Bronchial epithelial cell (primary cell): ENCODE measurements around the gene GCLC. TPM values are rescaled to one million over a fixed set of nuclear protein-coding genes. Genes with fewer than 3 reads are reported as not detected.
"Not testable (repeated sequence)": the region's sequence is repeated elsewhere in the genome, so short reads cannot be mapped to it uniquely, and the experiment has no call there.

Experiments
- DNase-seq: peaks from one replicate; pipeline ENCODE4 v3.0.0-alpha.2; 2010; ENCODE audit warnings: low read depth
- FAIRE-seq: peaks from 2 replicates; lab custom pipeline; 2011; peaks lifted over from hg19 to GRCh38; lab: Jason Lieb, UNC
- H3K27me3 ChIP-seq: 2 replicates; pipeline ENCODE4 v1.5.1; 2011; ENCODE audit warnings: low read length; ENCODE audit not compliant: control insufficient read depth, insufficient read depth
- H3K36me3 ChIP-seq: 2 replicates; pipeline ENCODE4 v1.5.1; 2011; ENCODE audit warnings: low read length; ENCODE audit not compliant: control insufficient read depth, insufficient read depth
- H3K4me3 ChIP-seq: 2 replicates; pipeline ENCODE4 v1.5.1; 2011; ENCODE audit warnings: mild to moderate bottlenecking, low read depth, low read length, control low read depth
- total RNA-seq: library from RNA; depleted of rRNA; stranded (reverse); fragments of >200 nt; gene quantifications from 2 replicates; pipeline ENCODE4 v1.2.1, GENCODE V29; 2014
- TF ChIP-seq, protein P1 (sequence below): IDR thresholded peaks from 2 replicates; pipeline ENCODE4 v1.5.1; 2011; ENCODE audit warnings: mild to moderate bottlenecking, moderate library complexity, low read length, control low read depth, inconsistent platforms; ENCODE audit not compliant: insufficient read depth, severe bottlenecking

Gene GCLC
- total RNA-seq, 1 donor from 2014 or later: 74.8 TPM

DNA sequence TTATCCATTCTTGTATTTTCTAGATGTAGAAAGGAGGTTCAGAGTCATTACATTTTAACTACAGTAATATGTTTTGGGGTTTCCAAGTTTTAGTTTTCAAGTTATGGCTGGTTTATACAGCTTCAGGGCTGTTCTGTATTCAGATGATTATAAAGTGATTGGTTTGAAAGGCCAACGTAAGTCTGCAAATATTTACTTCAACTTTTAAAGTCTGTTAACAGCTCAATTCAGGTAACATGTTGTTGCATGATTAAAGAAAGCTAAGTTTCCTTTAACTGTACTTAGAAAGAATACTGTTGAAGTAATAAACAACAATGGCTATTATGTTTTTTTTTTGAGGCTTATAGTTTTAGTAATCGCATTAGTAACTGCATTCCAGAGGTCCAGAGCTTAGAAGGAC lies 22.8 kb upstream of the GCLC start:
- DNase-seq (peak; percentile 78), FAIRE-seq (no peak)
- Histone ChIP-seq H3K36me3 (no peaks in the 10 kb centered on the region), H3K27me3 (no peaks in the 10 kb centered on the region), H3K4me3 (no peak overlapping the region)
- TF ChIP-seq, protein P1, sequence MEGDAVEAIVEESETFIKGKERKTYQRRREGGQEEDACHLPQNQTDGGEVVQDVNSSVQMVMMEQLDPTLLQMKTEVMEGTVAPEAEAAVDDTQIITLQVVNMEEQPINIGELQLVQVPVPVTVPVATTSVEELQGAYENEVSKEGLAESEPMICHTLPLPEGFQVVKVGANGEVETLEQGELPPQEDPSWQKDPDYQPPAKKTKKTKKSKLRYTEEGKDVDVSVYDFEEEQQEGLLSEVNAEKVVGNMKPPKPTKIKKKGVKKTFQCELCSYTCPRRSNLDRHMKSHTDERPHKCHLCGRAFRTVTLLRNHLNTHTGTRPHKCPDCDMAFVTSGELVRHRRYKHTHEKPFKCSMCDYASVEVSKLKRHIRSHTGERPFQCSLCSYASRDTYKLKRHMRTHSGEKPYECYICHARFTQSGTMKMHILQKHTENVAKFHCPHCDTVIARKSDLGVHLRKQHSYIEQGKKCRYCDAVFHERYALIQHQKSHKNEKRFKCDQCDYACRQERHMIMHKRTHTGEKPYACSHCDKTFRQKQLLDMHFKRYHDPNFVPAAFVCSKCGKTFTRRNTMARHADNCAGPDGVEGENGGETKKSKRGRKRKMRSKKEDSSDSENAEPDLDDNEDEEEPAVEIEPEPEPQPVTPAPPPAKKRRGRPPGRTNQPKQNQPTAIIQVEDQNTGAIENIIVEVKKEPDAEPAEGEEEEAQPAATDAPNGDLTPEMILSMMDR: no peak

DNA sequence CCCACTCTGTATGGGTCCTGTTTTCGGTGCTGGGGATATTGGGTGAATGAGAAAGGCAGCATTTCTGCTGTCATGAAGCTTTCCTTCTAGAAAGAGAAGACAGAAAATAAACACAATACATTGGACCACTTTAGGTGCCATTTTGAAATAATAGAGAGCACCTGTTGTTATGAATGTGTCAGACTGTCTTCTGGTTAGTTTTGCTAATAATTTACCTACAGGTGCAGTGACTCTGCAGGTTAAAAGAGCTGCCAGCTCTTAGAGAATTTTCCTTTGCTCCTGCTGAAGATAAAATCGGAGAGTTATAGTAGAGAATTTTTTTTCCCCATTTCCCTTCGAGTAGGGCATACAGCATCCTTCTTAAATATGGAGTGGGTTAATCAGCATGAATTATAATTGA lies 21.9 kb upstream of the GCLC start:
- no peak for FAIRE-seq
- Histone ChIP-seq H3K36me3 (no peaks in the 10 kb centered on the region), H3K4me3 (no peak overlapping the region), H3K27me3 (no peaks in the 10 kb centered on the region)
- DNase-seq: no peak
- TF ChIP-seq, protein P1: no peak

DNA sequence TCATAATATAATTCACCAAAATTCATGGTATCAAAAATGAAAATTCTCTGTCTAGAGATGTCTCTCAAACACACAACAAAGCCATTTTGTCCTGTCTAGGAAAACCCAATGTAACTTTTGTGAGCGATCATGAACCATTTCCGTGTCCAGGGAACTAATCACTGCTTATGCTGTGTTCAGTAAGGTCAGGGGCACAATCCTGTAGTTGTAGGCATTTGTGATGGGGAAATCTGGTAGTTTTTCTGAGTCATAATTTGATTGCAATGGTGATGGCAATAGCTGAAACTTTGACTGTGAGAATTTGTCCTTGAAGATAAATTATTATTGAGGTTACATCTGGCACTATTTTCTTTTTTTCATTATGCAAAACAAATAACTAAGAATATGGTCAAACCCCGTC lies 21.0 kb upstream of the GCLC start:
- H3K36me3 ChIP-seq: no peaks in the 10 kb centered on the region
- FAIRE-seq (no peak), DNase-seq (peak; percentile 54)
- no peak overlapping the region for H3K4me3 ChIP-seq
- no peaks in the 10 kb centered on the region for H3K27me3 ChIP-seq
- TF ChIP-seq, protein P1: no peak

DNA sequence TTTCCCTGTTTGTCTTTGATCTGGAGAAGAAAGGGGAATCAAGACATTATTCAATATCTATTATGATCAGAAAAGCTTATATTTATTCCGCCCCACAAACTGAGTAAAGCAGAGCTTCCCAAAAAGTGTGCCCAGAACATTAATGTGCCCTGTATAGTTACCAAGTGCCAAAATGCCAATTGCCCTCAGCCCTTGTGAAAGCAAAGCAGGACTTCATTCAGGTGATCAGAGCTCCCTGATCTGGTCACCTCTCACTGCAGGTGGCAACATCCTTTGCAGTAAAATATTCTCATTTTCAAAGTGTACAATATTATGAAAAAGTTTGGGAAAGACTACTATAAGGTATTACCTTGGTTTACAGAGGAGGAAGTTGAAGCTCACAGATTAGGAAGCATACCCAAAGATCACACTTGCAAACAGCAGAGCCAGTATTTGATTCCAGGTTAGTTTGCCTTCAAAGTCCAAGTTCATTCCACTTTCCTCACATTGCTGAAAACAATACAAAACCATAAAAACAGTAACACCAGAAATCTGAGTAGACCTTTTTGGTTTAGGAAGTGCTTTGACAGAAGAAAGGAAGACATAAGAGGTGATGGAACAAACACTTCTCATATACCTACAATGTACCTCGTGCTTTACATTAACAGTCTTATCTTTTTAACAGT lies 19.6 kb upstream of the GCLC start:
- Histone ChIP-seq H3K27me3 (no peaks in the 10 kb centered on the region), H3K36me3 (no peaks in the 10 kb centered on the region), H3K4me3 (no peak overlapping the region)
- FAIRE-seq (no peak), DNase-seq (no peak)
- TF ChIP-seq, protein P1: no peak

DNA sequence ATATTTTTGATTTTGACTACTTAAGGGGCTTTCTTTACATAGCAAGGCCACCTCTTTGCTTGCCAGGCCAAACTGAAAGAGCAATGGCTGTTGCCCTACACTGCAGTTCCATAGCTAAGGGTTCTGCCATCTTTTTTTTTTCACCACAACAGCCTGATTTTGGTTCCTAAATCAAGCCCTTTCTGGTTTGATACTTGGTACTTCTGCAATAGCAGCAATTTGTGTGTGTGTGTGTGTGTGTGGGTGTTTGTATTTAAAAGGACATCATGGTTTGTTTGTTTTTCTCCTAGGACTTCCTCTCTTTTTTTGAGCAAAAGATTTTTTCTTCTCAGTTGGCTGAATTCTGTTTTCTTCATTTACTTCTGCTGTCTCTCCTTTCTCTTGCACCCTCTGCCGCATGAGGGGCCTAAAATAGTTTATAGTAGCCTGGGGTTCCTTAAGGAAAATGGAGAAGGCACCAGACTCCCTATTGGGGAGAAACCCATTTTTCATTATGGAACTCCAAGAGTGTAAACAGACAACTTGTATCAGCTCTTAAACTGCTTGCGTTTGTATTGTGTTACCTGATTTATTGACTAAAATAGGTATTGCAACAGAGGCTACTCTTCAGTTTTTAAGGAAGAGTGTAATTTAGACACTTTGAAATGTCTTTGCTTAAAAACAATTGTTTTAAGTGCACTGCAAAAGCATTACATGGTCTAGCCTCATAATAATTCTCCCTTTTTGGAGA lies 12.2 kb upstream of the GCLC start:
- H3K36me3 ChIP-seq: no peaks in the 10 kb centered on the region
- no peaks in the 10 kb centered on the region for H3K27me3 ChIP-seq
- FAIRE-seq: no peak
- H3K4me3 ChIP-seq: no peak overlapping the region
- DNase-seq: no peak
- TF ChIP-seq, protein P1: no peak

DNA sequence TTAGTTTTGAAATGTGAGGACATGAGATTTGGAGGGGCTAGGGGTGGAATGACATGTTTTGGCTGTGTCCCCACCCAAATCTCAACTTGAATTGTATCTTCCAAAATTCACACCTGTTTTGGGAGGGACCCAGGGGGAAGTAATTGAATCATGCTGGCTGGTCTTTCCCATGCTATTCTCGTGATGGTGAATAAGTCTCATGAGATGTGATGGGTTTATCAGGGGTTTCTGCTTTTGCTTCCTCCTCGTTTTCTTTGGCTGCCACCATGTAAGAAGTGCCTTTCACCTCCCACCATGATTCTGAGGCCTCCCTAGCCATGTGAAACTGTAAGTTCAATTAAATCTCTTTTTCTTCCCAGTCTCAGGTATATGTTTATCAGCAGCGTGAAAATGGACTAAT lies 8.7 kb upstream of the GCLC start:
- FAIRE-seq, H3K36me3 ChIP-seq, H3K4me3 ChIP-seq, H3K27me3 ChIP-seq, DNase-seq: not testable (repeated sequence)

DNA sequence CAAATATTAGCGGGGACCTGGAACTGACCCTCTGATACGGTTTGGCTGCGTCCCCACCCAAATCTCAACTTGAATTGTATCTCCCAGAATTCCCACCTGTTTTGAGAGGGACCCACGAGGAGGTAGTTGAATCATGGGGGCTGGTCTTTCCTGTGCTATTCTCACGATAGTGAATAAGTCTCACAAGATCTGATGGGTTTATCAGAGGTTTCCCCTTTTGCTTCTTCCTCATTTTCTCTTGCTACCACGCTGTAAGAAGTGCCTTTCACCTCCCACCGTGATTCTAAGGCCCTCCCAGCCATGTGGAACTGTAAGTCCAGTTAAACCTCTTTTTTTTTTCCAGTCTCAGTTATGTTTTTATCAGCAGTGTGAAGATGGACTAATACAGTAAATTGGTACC lies 6.8 kb upstream of the GCLC start:
- not testable (repeated sequence) for H3K36me3 ChIP-seq, FAIRE-seq, H3K27me3 ChIP-seq, DNase-seq, H3K4me3 ChIP-seq
